Forelimb muscle (tissue), 1 donor: ENCODE results near the gene AFF4. TPM values are rescaled to one million over a fixed set of nuclear protein-coding genes. Genes with fewer than 3 reads are reported as not detected.
"Not testable (repeated sequence)": the region's sequence is repeated elsewhere in the genome, so short reads cannot be mapped to it uniquely, and the experiment has no call there.

Experiments
- DNase-seq: peaks from one replicate; pipeline ENCODE4 v3.0.0-alpha.2; 2013; ENCODE audit warnings: low read depth
- polyA plus RNA-seq: library from polyadenylated mRNA; unstranded; fragments of 120-200 nt; gene quantifications from one replicate; pipeline ENCODE4 v1.2.1, GENCODE V29; 2013; ENCODE audit not compliant: insufficient read length

The AFF4 gene
- 42.2 TPM for polyA plus RNA-seq

GRCh38 chr5:132963171-132964104 lies at the start of gene AFF4:
TSS of gene AFF4 (minus strand) at chr5:132963634. CDS start at chr5:132937189, 26,445 bp downstream.
- peak; percentile 73 for DNase-seq

- not testable (repeated sequence) for DNase-seq
These were observed 45.0 kb upstream of the AFF4 start for GRCh38 chr5:133008455-133008854.

- DNase-seq = no peak
These were observed 43.2 kb upstream of the AFF4 start for GRCh38 chr5:133006653-133007052.

GRCh38 chr5:132999246-132999645 lies 35.8 kb upstream of the AFF4 start:
- no peak for DNase-seq

GRCh38 chr5:132998556-132998955 lies 35.1 kb upstream of the AFF4 start:
- no peak for DNase-seq

GRCh38 chr5:132996307-132996706 lies 32.9 kb upstream of the AFF4 start:
- no peak for DNase-seq

- no peak for DNase-seq
These were observed 24.3 kb upstream of the AFF4 start for GRCh38 chr5:132987531-132988408.

GRCh38 chr5:132982971-132983370 lies 19.5 kb upstream of the AFF4 start:
- DNase-seq = not testable (repeated sequence)

GRCh38 chr5:132981288-132981687 lies 17.9 kb upstream of the AFF4 start:
- DNase-seq = no peak

- no peak for DNase-seq
These were observed 16.5 kb upstream of the AFF4 start for GRCh38 chr5:132979976-132980375.

- DNase-seq = no peak
These were observed 16.0 kb upstream of the AFF4 start for GRCh38 chr5:132979367-132979940.

- DNase-seq = no peak
These were observed 13.4 kb upstream of the AFF4 start for GRCh38 chr5:132976852-132977251.

GRCh38 chr5:132972436-132972828 lies 9.0 kb upstream of the AFF4 start:
- DNase-seq = not testable (repeated sequence)

- DNase-seq = no peak
These were observed 8.3 kb upstream of the AFF4 start for GRCh38 chr5:132971483-132972435.

- no peak for DNase-seq
These were observed 1.7 kb upstream of the AFF4 start for GRCh38 chr5:132965120-132965519.

GRCh38 chr5:132962429-132963021 lies 909 bp downstream of the AFF4 start:
- DNase-seq = peak; percentile 72

GRCh38 chr5:132961887-132962286 lies 1.5 kb downstream of the AFF4 start:
- no peak for DNase-seq

GRCh38 chr5:132961123-132961815 lies 2.2 kb downstream of the AFF4 start:
- DNase-seq = not testable (repeated sequence)

- DNase-seq = not testable (repeated sequence)
These were observed 7.2 kb downstream of the AFF4 start for GRCh38 chr5:132956166-132956799.
